A549 (cell line): Measurements from ENCODE around the gene MYH10. TPM values are rescaled to one million over a fixed set of nuclear protein-coding genes. Genes with fewer than 3 reads are reported as not detected.

ENCODE experiments used
- ATAC-seq, 2 experiments: fragments of 200-7000 bp in 1 of 2; fragments of >200 bp in 1 of 2; cut with Nextera tagmentation in 1 of 2; cut with Tn5 transposase in 1 of 2; 3 replicates each; pipeline versions ENCODE4 v1.8.0 to v1.9.1; 2018 to 2020; ENCODE audit warnings: mild to moderate bottlenecking in 1 of 2, moderate library complexity in 1 of 2
- CTCF ChIA-PET: fragments of 300-600 bp; sonication (Branson Sonifier 250); formaldehyde crosslinking; extraction: SDS; loops from one replicate; lab custom pipeline; 2021; ENCODE audit warnings: antibody characterized with exemption, inconsistent platforms; lab: Yijun Ruan, JAX
- POLR2A ChIA-PET: fragments of 350-600 bp; formaldehyde crosslinking; extraction: SDS; loops from one replicate; lab custom pipeline; 2021; ENCODE audit warnings: antibody characterized with exemption, inconsistent platforms; lab: Yijun Ruan, JAX
- DNase-seq, 2 experiments: peaks; one replicate each; pipeline versions ENCODE4 v3.0.0 to v3.0.0-alpha.2; 2011 to 2016; ENCODE audit warnings: low read depth in 1 of 2, low spot score in 1 of 2
- FAIRE-seq: peaks from 2 replicates; lab custom pipeline; 2011; peaks lifted over from hg19 to GRCh38; lab: Jason Lieb, UNC
- H3K27ac ChIP-seq, 2 experiments: fragments of >200 bp; sonication (Bioruptor Twin); formaldehyde crosslinking; 3 replicates each; pipeline ENCODE4 v1.5.1; 2016 to 2017
- H3K4me1 ChIP-seq: fragments of >200 bp; sonication (Bioruptor Twin); formaldehyde crosslinking; 3 replicates; pipeline ENCODE4 v1.6.1; 2016
- H3K4me2 ChIP-seq: fragments of >200 bp; sonication (Bioruptor Twin); formaldehyde crosslinking; 3 replicates; pipeline ENCODE4 v1.6.1; 2016
- H3K4me3 ChIP-seq: fragments of >200 bp; sonication (Bioruptor Twin); formaldehyde crosslinking; 3 replicates; pipeline ENCODE4 v1.5.1; 2016
- H3K9me3 ChIP-seq: fragments of >200 bp; sonication (Bioruptor Twin); formaldehyde crosslinking; 3 replicates; pipeline ENCODE4 v1.6.1; 2016
- BHLHE40 ChIP-seq: IDR thresholded peaks from 2 replicates; pipeline ENCODE4 v1.6.1; 2012; ENCODE audit warnings: low read depth, low read length, inconsistent platforms
- CBX8 ChIP-seq: fragments of 200-600 bp; sonication (generic); IDR thresholded peaks from 2 replicates; pipeline ENCODE4 v1.6.1; 2016
- CEBPB ChIP-seq, 2 experiments: fragments of >200 bp in 1 of 2; sonication (Bioruptor Twin) in 1 of 2; formaldehyde crosslinking in 1 of 2; IDR thresholded peaks; 2 replicates each; pipeline ENCODE4 v1.6.1; 2012 to 2016
- CHD2 ChIP-seq: fragments of 150-350 bp; IDR thresholded peaks from 2 replicates; pipeline ENCODE4 v1.6.1; 2014; ENCODE audit warnings: low read length; ENCODE audit not compliant: partially characterized antibody
- CHD4 ChIP-seq: fragments of 200-600 bp; sonication (generic); IDR thresholded peaks from 2 replicates; pipeline ENCODE4 v1.6.1; 2016; ENCODE audit warnings: antibody characterized with exemption, mild to moderate bottlenecking, borderline replicate concordance
- CTCF ChIP-seq: fragments of >200 bp; sonication (Bioruptor Twin); formaldehyde crosslinking; IDR thresholded peaks from 3 replicates; pipeline ENCODE4 v1.5.1; 2016
- EHF ChIP-seq: fragments of 250-450 bp; sonication (Bioruptor Pico); IDR thresholded peaks from 2 replicates; pipeline ENCODE4 v1.5.0; 2020; ENCODE audit warnings: mild to moderate bottlenecking
- EHMT2 ChIP-seq: fragments of 200-600 bp; sonication (generic); IDR thresholded peaks from 2 replicates; pipeline ENCODE4 v1.6.1; 2016; ENCODE audit warnings: antibody characterized with exemption, low read depth, mild to moderate bottlenecking, moderate library complexity
- ELK1 ChIP-seq: fragments of 150-350 bp; IDR thresholded peaks from 2 replicates; pipeline ENCODE4 v1.6.1; 2014; ENCODE audit warnings: low read depth, mild to moderate bottlenecking, low read length
- FOSB ChIP-seq: fragments of 250-450 bp; sonication (Bioruptor Pico); IDR thresholded peaks from 2 replicates; pipeline ENCODE4 v1.5.0; 2020; ENCODE audit warnings: mild to moderate bottlenecking, moderate library complexity
- FOXS1 ChIP-seq: fragments of 250-450 bp; sonication (Bioruptor Pico); IDR thresholded peaks from 2 replicates; pipeline ENCODE4 v1.5.0; 2020; ENCODE audit warnings: mild to moderate bottlenecking, moderate library complexity
- GATA3 ChIP-seq: IDR thresholded peaks from 2 replicates; pipeline ENCODE4 v1.6.1; 2012; ENCODE audit warnings: borderline replicate concordance
- HES2 ChIP-seq: fragments of >200 bp; sonication (Bioruptor Twin); formaldehyde crosslinking; IDR thresholded peaks from 2 replicates; pipeline ENCODE4 v1.6.1; 2016
- HOXA7 ChIP-seq: fragments of 250-450 bp; sonication (Bioruptor Pico); IDR thresholded peaks from 2 replicates; pipeline ENCODE4 v1.5.0; 2020; ENCODE audit warnings: mild to moderate bottlenecking, moderate library complexity
- HOXB13 ChIP-seq: fragments of 250-450 bp; sonication (Bioruptor Pico); IDR thresholded peaks from 2 replicates; pipeline ENCODE4 v1.5.0; 2020; ENCODE audit warnings: low read depth, mild to moderate bottlenecking, moderate library complexity
- HOXB5 ChIP-seq: fragments of 250-450 bp; sonication (Bioruptor Pico); IDR thresholded peaks from 2 replicates; pipeline ENCODE4 v1.5.0; 2020; ENCODE audit warnings: mild to moderate bottlenecking, moderate library complexity
- MAFK ChIP-seq: fragments of 450-650 bp; IDR thresholded peaks from 2 replicates; pipeline ENCODE4 v1.6.1; 2014; ENCODE audit not compliant: partially characterized antibody
- MAX ChIP-seq: IDR thresholded peaks from 2 replicates; pipeline ENCODE4 v1.6.1; 2012
- NR3C1 ChIP-seq: fragments of >200 bp; sonication (Bioruptor Twin); formaldehyde crosslinking; IDR thresholded peaks from 3 replicates; pipeline ENCODE4 v1.6.1; 2017
- PBX3 ChIP-seq: IDR thresholded peaks from 2 replicates; pipeline ENCODE4 v1.6.1; 2012
- PHF8 ChIP-seq: fragments of 200-600 bp; sonication (generic); IDR thresholded peaks from 2 replicates; pipeline ENCODE4 v1.6.1; 2016; ENCODE audit warnings: low read depth, mild to moderate bottlenecking, antibody characterized with exemption, moderate library complexity, borderline replicate concordance
- RCOR1 ChIP-seq: fragments of 150-350 bp; IDR thresholded peaks from 2 replicates; pipeline ENCODE4 v1.6.1; 2014; ENCODE audit warnings: antibody characterized with exemption, low read length, low read depth
- RFX5 ChIP-seq: fragments of 450-650 bp; IDR thresholded peaks from 2 replicates; pipeline ENCODE4 v1.7.1; 2014; ENCODE audit warnings: antibody characterized with exemption, mild to moderate bottlenecking, moderate library complexity
- SREBF2 ChIP-seq: fragments of 450-650 bp; IDR thresholded peaks from 2 replicates; pipeline ENCODE4 v1.6.1; 2014; ENCODE audit warnings: mild to moderate bottlenecking, moderate library complexity
- TFCP2L1 ChIP-seq: fragments of 250-450 bp; sonication (Bioruptor Pico); IDR thresholded peaks from 2 replicates; pipeline ENCODE4 v1.5.0; 2021; ENCODE audit warnings: mild to moderate bottlenecking
- ZC3H11A ChIP-seq: fragments of 450-650 bp; IDR thresholded peaks from 2 replicates; pipeline ENCODE4 v1.6.1; 2014; ENCODE audit warnings: antibody characterized with exemption, mild to moderate bottlenecking
- WGBS: methylation state at CpG from one replicate; pipeline ENCODE4 v1.1.6; 2017; ENCODE audit errors: missing lambda C conversion rate; 5-methylcytosine and 5-hydroxymethylcytosine counted together
- polyA plus RNA-seq, 4 experiments: library from polyadenylated mRNA; depleted of rRNA in 3 of 4; stranded (reverse); fragments of >200 nt; fragmentation: RNase III in 1 of 4; extraction: RNeasy Plus Mini Kit Qiagen cat#74134 plus additional on column Dnase treatment in 1 of 4; gene quantifications; 2 replicates in 3 of 4; 3 replicates in 1 of 4; pipeline ENCODE4 v1.2.3, GENCODE V29; 2011 to 2017

Gene MYH10
- polyA plus RNA-seq, 2 of the 4 experiments (the other 2 are of a cell fraction): 26.5 to 28.3 TPM

GRCh38 chr17:8473451-8474192 is 156.9 kb downstream of the MYH10 start:
- no peak overlapping the region for H3K4me3 ChIP-seq
- TF ChIP-seq CBX8 (no peak), TFCP2L1 (CRISPR knock-in tag) (no peak), BHLHE40 (no peak), MAX (no peak), EHMT2 (no peak), ZC3H11A (no peak), MAFK (no peak), HOXB5 (CRISPR knock-in tag) (no peak), CHD2 (no peak), CHD4 (no peak), RCOR1 (no peak)
- no peak overlapping the region for H3K4me2 ChIP-seq
- FAIRE-seq: no peak
- no peak for DNase-seq
- H3K9me3 ChIP-seq: no peaks in the 10 kb centered on the region
- no peak overlapping the region for H3K27ac ChIP-seq
- ChIA-PET POLR2A (no interaction called here), CTCF (interaction anchor here (2.0 kb wide), 1 partner anchor 8 kb away, joined by 6 read pairs; no protein-coding TSS in a partner anchor)
- 95% methylated on average over 13 of the region's 13 CpGs for WGBS
- ATAC-seq: no peak
- no peaks in the 10 kb centered on the region for H3K4me1 ChIP-seq

- Histone ChIP-seq H3K9me3 (no peaks in the 10 kb centered on the region), H3K4me1 (no peaks in the 10 kb centered on the region), H3K4me2 (no peak overlapping the region), H3K27ac (no peak overlapping the region), H3K4me3 (no peak overlapping the region)
- 96% methylated on average over 8 of the region's 8 CpGs for WGBS
- POLR2A ChIA-PET: no interaction called here
- FAIRE-seq (no peak), ATAC-seq (no peak), DNase-seq (no peak)
- TF ChIP-seq CEBPB (IDR thresholded peaks at IDR 0.05): no peak
- no peak for TF ChIP-seq BHLHE40
- no peak for TF ChIP-seq ELK1
- TF ChIP-seq MAFK: no peak
- no peak for TF ChIP-seq HOXB13 (CRISPR knock-in tag)
- TF ChIP-seq EHF (CRISPR knock-in tag): no peak
- TF ChIP-seq FOSB (CRISPR knock-in tag): no peak
- TF ChIP-seq FOXS1 (CRISPR knock-in tag): no peak
- no peak for TF ChIP-seq SREBF2
- no peak for TF ChIP-seq GATA3
- no peak for TF ChIP-seq PHF8
- TF ChIP-seq NR3C1: no peak
- TF ChIP-seq CTCF: no peak
- TF ChIP-seq PBX3: no peak
- no peak for TF ChIP-seq HES2
- TF ChIP-seq HOXA7 (CRISPR knock-in tag): no peak
- TF ChIP-seq RFX5: no peak
- TF ChIP-seq HOXB5 (CRISPR knock-in tag): no peak
- CTCF ChIA-PET: interaction anchor here (0.5 to 2.3 kb wide), 4 partner anchors 9 to 273 kb away, joined by 3 to 12 read pairs (median 5); no protein-coding TSS in a partner anchor
Observed at GRCh38 chr17:8472663-8473062, 157.9 kb downstream of the MYH10 start.
